GM23338 (cell line): ENCODE results near the gene SCN2A. TPM values are rescaled to one million over a fixed set of nuclear protein-coding genes. Genes with fewer than 3 reads are reported as not detected.

Experiments used
- ATAC-seq: fragments of 200-7000 bp; cut with Tn5 transposase; 3 replicates; pipeline ENCODE4 v1.9.1; 2020
- DNase-seq: peaks from one replicate; pipeline ENCODE4 v3.0.0-alpha.2; 2015; ENCODE audit warnings: low spot score
- H2AFZ ChIP-seq: fragments of 200-600 bp; sonication (generic); 2 replicates; pipeline ENCODE4 v1.8.0; 2016; ENCODE audit warnings: antibody characterized with exemption, mild to moderate bottlenecking, moderate library complexity
- H3F3A ChIP-seq: fragments of 200-600 bp; sonication (generic); replicated peaks from 2 replicates; pipeline ENCODE4 v1.8.0; 2017; ENCODE audit warnings: antibody characterized with exemption, mixed run types, low read depth
- H3K27ac ChIP-seq: fragments of 200-600 bp; sonication (generic); 2 replicates; pipeline ENCODE4 v1.6.1; 2016; ENCODE audit warnings: low read depth
- H3K27me3 ChIP-seq: fragments of 200-600 bp; sonication (generic); 2 replicates; pipeline ENCODE4 v1.8.0; 2016; ENCODE audit warnings: mild to moderate bottlenecking, mixed run types, moderate library complexity; ENCODE audit not compliant: insufficient read depth
- H3K36me3 ChIP-seq: fragments of 200-600 bp; sonication (generic); 2 replicates; pipeline ENCODE4 v1.8.0; 2016; ENCODE audit warnings: mild to moderate bottlenecking; ENCODE audit not compliant: insufficient read depth
- H3K4me1 ChIP-seq: fragments of 200-600 bp; sonication (generic); 2 replicates; pipeline ENCODE4 v1.8.0; 2016; ENCODE audit warnings: mild to moderate bottlenecking, moderate library complexity; ENCODE audit not compliant: insufficient read depth
- H3K4me2 ChIP-seq: fragments of 200-600 bp; sonication (generic); 2 replicates; pipeline ENCODE4 v1.7.1; 2017; ENCODE audit warnings: mixed run types
- H3K4me3 ChIP-seq: fragments of 200-600 bp; sonication (generic); 2 replicates; pipeline ENCODE4 v1.6.1; 2016; ENCODE audit warnings: mixed run types
- H3K79me2 ChIP-seq: fragments of 200-600 bp; sonication (generic); replicated peaks from 2 replicates; pipeline ENCODE4 v1.8.0; 2017; ENCODE audit warnings: mild to moderate bottlenecking; ENCODE audit not compliant: insufficient read depth
- H3K9me2 ChIP-seq: fragments of 200-600 bp; sonication (generic); 2 replicates; pipeline ENCODE4 v1.8.0; 2017; ENCODE audit not compliant: insufficient read depth
- H4K20me1 ChIP-seq: fragments of 200-600 bp; sonication (generic); replicated peaks from 2 replicates; pipeline ENCODE4 v1.8.0; 2017; ENCODE audit warnings: mild to moderate bottlenecking; ENCODE audit not compliant: insufficient read depth
- H3K27ac Mint-ChIP-seq: 2 replicates; pipeline ENCODE4 v1.8.0; 2020; ENCODE audit warnings: inconsistent platforms, mild to moderate bottlenecking, moderate library complexity, mixed read lengths
- H3K27me3 Mint-ChIP-seq: 3 replicates; pipeline ENCODE4 v1.8.0; 2022; ENCODE audit warnings: low read depth, mild to moderate bottlenecking, moderate library complexity, mixed read lengths, inconsistent platforms; ENCODE audit not compliant: insufficient read depth, poor library complexity
- H3K36me3 Mint-ChIP-seq: 3 replicates; pipeline ENCODE4 v1.8.0; 2021; ENCODE audit warnings: low read depth, mild to moderate bottlenecking, inconsistent platforms, moderate library complexity, mixed read lengths
- H3K4me1 Mint-ChIP-seq: 3 replicates; pipeline ENCODE4 v1.8.0; 2020; ENCODE audit warnings: mild to moderate bottlenecking, inconsistent platforms, mixed read lengths
- H3K4me3 Mint-ChIP-seq: 3 replicates; pipeline ENCODE4 v1.8.0; 2021; ENCODE audit warnings: moderate library complexity, mild to moderate bottlenecking, inconsistent platforms, mixed read lengths
- H3K9me3 Mint-ChIP-seq: 3 replicates; pipeline ENCODE4 v1.8.0; 2020; ENCODE audit warnings: moderate library complexity, mild to moderate bottlenecking, inconsistent platforms, mixed read lengths
- CREB1 ChIP-seq: fragments of 250-450 bp; sonication (Bioruptor Pico); IDR thresholded peaks from 2 replicates; pipeline ENCODE4 v1.5.0; 2020; ENCODE audit warnings: low read depth, mild to moderate bottlenecking, moderate library complexity
- CTCF ChIP-seq, 2 experiments: fragments of 200-600 bp in 1 of 2; sonication (generic) in 1 of 2; conservative IDR thresholded peaks; 2 replicates each; pipeline versions ENCODE4 v1.5.1 to v1.6.1; 2016 to 2017; ENCODE audit warnings: antibody characterized with exemption in 2 of 2, low read depth in 2 of 2, mild to moderate bottlenecking in 2 of 2, moderate library complexity in 1 of 2
- ETS1 ChIP-seq: IDR thresholded peaks from 2 replicates; pipeline ENCODE4 v1.6.1; 2016; ENCODE audit warnings: antibody characterized with exemption
- EZH2 ChIP-seq: fragments of 200-600 bp; sonication (generic); IDR thresholded peaks from one replicate; pipeline ENCODE4 v1.8.0; 2017; ENCODE audit warnings: antibody characterized with exemption, mild to moderate bottlenecking, low read depth; ENCODE audit not compliant: unreplicated experiment
- EZH2phosphoT487 ChIP-seq: fragments of 200-600 bp; sonication (generic); IDR thresholded peaks from one replicate; pipeline ENCODE4 v1.8.1; 2018; ENCODE audit warnings: antibody characterized with exemption; ENCODE audit not compliant: unreplicated experiment
- JUNB ChIP-seq: IDR thresholded peaks from one replicate; pipeline ENCODE4 v1.6.1; 2016; ENCODE audit warnings: antibody characterized with exemption; ENCODE audit not compliant: unreplicated experiment
- NANOG ChIP-seq: IDR thresholded peaks from 2 replicates; pipeline ENCODE4 v1.6.1; 2016; ENCODE audit warnings: antibody characterized with exemption, borderline replicate concordance
- POLR2AphosphoS5 ChIP-seq: IDR thresholded peaks from 2 replicates; pipeline ENCODE4 v1.6.1; 2016; ENCODE audit warnings: antibody characterized with exemption, low read depth
- REST ChIP-seq: IDR thresholded peaks from one replicate; pipeline ENCODE4 v1.6.1; 2018; ENCODE audit warnings: antibody characterized with exemption; ENCODE audit not compliant: unreplicated experiment
- STAT1 ChIP-seq: IDR thresholded peaks from one replicate; pipeline ENCODE4 v1.6.1; 2016; ENCODE audit warnings: antibody characterized with exemption; ENCODE audit not compliant: unreplicated experiment
- ZNF114 ChIP-seq: fragments of 250-450 bp; sonication (Bioruptor Pico); IDR thresholded peaks from 2 replicates; pipeline ENCODE4 v1.5.0; 2020; ENCODE audit warnings: mild to moderate bottlenecking, moderate library complexity
- ZNF331 ChIP-seq: fragments of 250-450 bp; sonication (Bioruptor Pico); IDR thresholded peaks from 2 replicates; pipeline ENCODE4 v1.5.0; 2020; ENCODE audit warnings: low read depth, mild to moderate bottlenecking, moderate library complexity
- polyA plus RNA-seq: library from polyadenylated mRNA; unstranded; fragments of >200 nt; fragmentation: Nextera tagmentation; extraction: Ambion mirVana; gene quantifications from 2 replicates; pipeline ENCODE4 v1.2.1, GENCODE V29; 2016
- total RNA-seq: library from RNA; depleted of rRNA; stranded (reverse); fragments of >200 nt; shearing (Covaris generic); gene quantifications from 2 replicates; pipeline ENCODE4 v1.2.3, GENCODE V29; 2014

The SCN2A gene
- total and polyA plus RNA-seq, 2 experiments from 2014 or later, result 0.45 to 0.52 TPM

- TF ChIP-seq NANOG, result no peak
- no peak for TF ChIP-seq EZH2phosphoT487
- TF ChIP-seq POLR2AphosphoS5, result no peak
- TF ChIP-seq REST, result no peak
- TF ChIP-seq JUNB, result no peak
Observed at GRCh38 chr2:165274698-165275097, 35.5 kb downstream of the SCN2A start (continued).

- no peaks in the 10 kb centered on the region for H3K27me3 ChIP-seq
- ATAC-seq, result no peak
- no peak overlapping the region for H3K4me3 ChIP-seq
- H3K9me3 Mint-ChIP-seq, result no peaks in the 10 kb centered on the region
- no peak overlapping the region for H2AFZ ChIP-seq
- H3K36me3 Mint-ChIP-seq, result no peaks in the 10 kb centered on the region
- no peaks in the 10 kb centered on the region for H4K20me1 ChIP-seq
- no peaks in the 10 kb centered on the region for H3K36me3 ChIP-seq
- H3K27me3 Mint-ChIP-seq, result peaks cover 2% of the 10 kb centered on the region
- DNase-seq, result no peak
- no peak overlapping the region for H3K4me3 Mint-ChIP-seq
- H3K4me2 ChIP-seq, result no peak overlapping the region
- H3K4me1 ChIP-seq, result no peaks in the 10 kb centered on the region
- H3K27ac ChIP-seq, result no peak overlapping the region
- H3K9me2 ChIP-seq, result peaks cover 3% of the 10 kb centered on the region
- H3F3A ChIP-seq, result no peaks in the 10 kb centered on the region
- H3K79me2 ChIP-seq, result no peaks in the 10 kb centered on the region
- no peak overlapping the region for H3K27ac Mint-ChIP-seq
- no peaks in the 10 kb centered on the region for H3K4me1 Mint-ChIP-seq
- no peak for TF ChIP-seq JUNB
- no peak for TF ChIP-seq CREB1 (CRISPR knock-in tag)
- TF ChIP-seq ETS1, result no peak
- TF ChIP-seq ZNF331 (CRISPR knock-in tag), result no peak
- TF ChIP-seq POLR2AphosphoS5, result no peak
- TF ChIP-seq STAT1, result no peak
- no peak for TF ChIP-seq REST
- TF ChIP-seq EZH2phosphoT487, result no peak
- no peak for TF ChIP-seq CTCF (conservative IDR thresholded peaks at IDR 0.05; ENCODE audit: low read depth in 2 of 2)
- no peak for TF ChIP-seq NANOG
- no peak for TF ChIP-seq ZNF114 (CRISPR knock-in tag)
- no peak for TF ChIP-seq EZH2
Observed at GRCh38 chr2:165275932-165276331, 36.7 kb downstream of the SCN2A start.
